Measurements from ENCODE around the gene MRM2.

Gene MRM2

DNA sequence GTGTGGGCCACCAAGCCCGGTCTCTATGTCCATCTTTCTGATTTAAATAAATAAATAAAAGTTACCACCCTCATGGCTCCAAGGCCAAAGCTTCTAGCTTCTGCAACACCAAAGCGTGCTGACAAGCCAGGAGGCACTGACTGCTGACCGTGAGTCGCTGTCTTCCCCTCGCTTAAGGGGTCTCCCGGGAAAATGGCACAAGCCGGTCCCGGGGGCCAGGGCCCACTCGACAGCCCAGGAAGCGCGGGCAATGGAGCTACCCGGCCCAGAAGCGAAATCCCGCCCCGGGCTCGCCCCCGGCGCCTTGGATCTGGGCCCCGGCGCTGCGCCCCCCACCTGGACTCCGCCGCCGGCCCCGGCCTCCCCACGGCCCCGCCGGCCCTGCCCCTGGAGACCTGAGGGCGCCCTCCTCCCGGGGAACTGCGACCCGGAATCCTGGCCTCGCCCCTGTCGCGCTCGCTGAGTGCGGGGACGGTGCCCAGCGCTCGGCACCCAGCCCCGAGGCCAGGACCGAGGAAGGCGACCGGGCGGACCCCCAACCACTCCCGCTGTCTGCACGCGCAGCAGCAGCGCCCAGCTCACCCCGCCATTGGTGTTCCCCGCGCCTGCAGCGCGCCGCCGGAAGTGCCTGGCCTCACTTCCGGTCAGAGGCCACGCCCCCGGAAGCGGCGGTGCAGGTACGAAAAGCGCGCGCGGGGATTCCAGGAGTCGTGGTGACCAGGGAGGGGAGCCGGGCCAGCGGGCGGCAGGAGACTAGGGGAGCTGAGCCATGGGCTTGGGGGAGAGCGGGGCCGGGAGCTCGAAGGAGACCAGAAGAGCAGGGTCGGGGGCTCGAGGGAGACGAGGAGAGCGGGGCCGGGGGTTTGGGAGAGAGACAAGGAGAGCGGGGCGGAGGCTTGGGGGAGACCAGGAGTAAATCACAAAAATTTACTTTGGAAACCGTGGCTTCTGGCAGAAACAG lies at the start of gene MRM2, which contains the start of gene NUDT1:
Gene MRM2 (minus strand): TSS at position 626 of the 961 bp plus-strand sequence. CDS start 36 bp downstream, at position 590.
Gene NUDT1 (plus strand): TSS at position 647 of the 961 bp plus-strand sequence. CDS start 2,349 bp downstream, outside the sequence.
- in situ Hi-C loops (cut with HindIII; ENCODE audit: low sequenced_read_pairs) = no loop called here

DNA sequence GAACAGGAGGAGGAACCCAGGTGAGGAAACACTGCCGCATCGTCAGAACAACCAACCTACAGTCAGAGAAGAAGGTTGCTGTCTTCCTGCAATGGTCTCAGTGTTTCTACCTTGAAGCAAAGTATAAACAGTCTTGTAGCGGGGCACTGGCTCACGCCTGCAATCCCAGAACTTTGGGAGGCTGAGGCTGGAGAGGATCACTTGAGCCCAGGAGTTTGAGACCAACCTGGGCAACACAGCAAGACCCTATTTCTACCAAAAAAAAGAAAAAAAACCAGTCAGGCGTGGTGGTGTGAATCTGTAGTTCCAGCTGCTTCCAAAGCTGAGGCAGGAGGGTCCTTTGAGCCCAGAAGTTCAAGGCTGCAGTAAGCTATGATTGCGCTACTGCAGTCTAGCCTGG lies 48.9 kb upstream of the MRM2 start:
- in situ Hi-C loops (cut with HindIII; ENCODE audit: low sequenced_read_pairs) = no loop called here

DNA sequence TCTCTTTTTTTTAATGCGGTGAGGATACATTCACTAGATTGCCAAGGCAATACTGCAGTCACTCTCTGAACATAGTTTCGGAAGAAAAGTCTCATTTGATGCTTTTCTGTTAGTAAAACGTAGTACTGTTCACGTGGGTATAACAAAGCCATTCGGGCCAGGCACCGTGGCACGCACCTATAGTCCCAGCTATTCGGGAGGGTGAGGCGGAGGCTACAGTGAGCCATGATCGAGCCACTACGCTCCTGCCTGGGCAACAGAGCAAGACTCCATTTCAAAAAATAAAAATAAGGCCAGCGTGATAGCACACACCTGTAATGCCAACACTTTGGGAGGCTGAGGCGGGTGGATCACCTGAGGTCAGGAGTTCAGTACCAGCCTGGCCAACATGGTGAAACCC lies 47.6 kb upstream of the MRM2 start:
- in situ Hi-C loops (cut with HindIII; ENCODE audit: low sequenced_read_pairs) = no loop called here

DNA sequence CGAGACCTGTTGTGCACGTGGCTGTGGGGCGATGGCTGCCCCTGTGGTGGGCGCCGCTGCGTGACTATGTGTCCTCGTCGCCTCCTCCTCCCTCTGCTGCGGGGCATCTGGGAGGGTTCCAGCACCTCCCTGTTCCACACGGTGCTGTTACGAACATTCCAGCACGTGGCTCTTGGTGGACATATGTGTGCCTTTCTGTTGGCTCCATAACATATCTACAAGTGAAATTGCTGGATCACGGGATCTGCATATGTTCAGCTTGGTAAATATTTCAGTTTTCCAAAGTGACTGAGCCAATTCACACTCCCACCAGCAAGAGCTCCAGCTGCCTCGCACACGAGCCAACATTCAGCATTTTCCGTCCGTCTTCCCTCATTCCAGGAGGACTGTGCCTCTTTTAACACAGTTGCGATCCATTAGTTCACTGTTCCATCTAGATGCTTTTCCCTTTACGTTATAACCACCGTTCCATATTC lies 47.1 kb upstream of the MRM2 start:
- in situ Hi-C loops (cut with HindIII; ENCODE audit: low sequenced_read_pairs) = no loop called here

DNA sequence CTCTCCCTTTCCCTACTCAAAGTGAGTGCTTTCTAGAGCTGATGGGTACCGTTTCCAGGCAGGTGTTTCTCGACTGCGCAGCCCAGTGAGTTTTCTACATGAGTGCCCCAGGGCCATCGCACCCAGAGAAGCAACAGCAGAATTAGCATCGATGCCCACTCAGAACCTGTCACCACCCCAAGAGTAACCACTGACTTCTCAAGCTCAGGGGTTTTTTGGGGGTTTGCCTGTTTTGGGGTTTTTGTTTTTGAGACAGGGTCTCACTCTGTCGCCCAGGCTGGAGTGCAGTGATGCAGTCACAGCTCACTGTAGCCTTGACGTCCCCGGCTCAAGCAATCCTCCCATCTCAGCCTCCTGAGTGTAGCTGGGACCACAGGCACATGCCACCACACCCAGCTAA lies 46.5 kb upstream of the MRM2 start:
- in situ Hi-C loops (cut with HindIII; ENCODE audit: low sequenced_read_pairs) = no loop called here

DNA sequence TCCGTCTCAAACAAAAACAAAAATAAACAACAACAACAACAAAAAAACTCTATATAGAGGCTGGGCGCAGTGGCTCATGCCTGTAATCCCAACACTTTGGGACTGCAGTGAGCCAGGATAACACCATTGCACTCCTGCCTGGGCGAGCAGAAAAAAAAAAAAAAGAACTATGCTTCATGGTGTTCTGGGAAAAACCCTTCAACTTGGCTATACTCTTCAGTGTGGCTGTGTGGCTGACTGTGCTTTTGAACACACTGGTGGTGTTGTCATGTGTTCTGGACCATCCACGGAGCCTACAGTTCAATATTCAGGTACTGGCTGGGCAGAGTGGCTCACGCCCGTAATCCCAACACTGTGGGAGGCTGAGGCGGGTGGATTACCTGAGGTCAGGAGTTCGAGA lies 45.7 kb upstream of the MRM2 start:
- in situ Hi-C loops (cut with HindIII; ENCODE audit: low sequenced_read_pairs) = no loop called here

DNA sequence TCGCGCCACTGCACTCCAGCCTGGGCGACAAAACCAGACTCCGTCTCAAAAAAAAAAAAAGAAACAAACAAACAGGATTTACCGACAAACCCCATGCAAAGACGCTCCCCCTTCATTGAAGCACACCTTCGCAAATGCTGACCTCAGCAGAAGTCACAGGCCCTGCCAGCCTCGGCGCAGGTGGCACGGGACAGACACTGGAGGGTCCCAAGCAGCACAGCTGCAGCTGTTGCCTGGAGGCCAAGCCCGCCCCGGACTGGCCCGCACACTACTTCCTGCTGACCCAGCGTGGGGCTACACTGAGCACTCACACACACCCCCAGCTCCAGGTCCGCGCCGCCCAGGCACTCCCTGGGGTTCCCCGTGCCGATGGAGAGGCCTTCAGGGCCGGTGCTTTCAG lies 41.1 kb upstream of the MRM2 start:
- in situ Hi-C loops (cut with HindIII; ENCODE audit: low sequenced_read_pairs) = no loop called here

DNA sequence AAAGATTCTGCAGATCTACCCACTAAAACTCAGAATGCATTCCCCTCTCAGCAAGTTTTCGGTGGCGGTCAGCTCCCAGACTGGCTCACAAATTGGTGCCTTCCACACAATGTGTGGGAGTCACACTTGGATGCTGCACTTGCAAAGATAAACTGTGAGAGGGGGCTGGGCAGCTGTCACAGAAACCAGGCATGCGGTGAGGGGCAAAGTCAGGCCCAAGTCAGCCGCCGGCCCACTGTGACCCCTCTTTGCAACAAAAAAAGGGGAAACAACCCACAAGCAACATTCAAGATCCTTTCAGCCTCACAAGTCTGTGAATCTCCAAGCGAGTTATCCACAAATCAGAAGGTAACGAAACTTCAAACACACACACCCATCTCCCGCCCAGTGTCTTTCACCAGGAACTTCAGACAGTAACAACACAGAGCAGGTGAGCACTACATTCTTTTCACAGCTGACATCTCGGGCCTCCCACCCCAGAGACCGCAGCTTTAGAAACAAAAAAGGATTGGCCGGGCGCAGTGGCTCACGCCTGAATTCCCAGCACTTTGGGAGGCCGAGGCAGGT lies 40.3 kb upstream of the MRM2 start:
- in situ Hi-C loops (cut with HindIII; ENCODE audit: low sequenced_read_pairs) = no loop called here

DNA sequence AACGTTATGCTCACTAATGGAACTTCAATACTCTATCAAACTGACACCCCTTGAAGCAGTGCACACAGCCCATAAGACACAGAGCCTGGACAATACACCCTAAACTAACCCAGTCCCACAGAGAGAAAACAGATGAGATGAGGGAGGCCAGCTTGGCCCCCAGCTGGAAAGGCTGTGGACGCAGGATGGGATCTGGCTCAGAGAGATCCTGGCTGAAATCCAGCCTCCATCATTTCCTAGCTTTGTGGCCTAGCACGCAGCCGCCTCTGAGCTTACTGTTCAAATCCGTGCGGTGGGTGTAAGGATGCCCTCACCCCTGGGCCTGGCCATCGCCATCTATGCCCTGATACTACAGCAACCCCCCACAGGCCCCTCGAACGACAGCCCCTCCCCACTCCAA lies 39.5 kb upstream of the MRM2 start:
- in situ Hi-C loops (cut with HindIII; ENCODE audit: low sequenced_read_pairs) = no loop called here

DNA sequence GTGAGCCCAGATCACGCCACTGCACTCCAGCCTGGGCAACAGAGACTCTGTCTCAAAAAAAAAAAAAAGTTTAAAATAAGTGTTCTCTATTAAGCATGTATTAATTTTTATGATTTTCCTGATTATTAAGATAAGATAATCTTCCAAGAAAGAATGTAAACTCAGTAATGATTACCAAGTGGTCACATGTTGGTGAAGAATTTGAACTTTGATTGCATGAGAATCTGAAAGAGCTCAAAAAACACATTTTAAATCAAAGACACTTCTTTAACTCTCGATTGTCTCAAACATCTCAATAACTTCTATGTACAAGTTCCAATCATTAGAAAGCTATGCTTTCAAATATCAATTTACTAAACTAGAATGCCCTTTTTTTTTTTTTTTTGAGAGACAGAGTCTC lies 38.4 kb upstream of the MRM2 start:
- in situ Hi-C loops (cut with HindIII; ENCODE audit: low sequenced_read_pairs) = no loop called here

DNA sequence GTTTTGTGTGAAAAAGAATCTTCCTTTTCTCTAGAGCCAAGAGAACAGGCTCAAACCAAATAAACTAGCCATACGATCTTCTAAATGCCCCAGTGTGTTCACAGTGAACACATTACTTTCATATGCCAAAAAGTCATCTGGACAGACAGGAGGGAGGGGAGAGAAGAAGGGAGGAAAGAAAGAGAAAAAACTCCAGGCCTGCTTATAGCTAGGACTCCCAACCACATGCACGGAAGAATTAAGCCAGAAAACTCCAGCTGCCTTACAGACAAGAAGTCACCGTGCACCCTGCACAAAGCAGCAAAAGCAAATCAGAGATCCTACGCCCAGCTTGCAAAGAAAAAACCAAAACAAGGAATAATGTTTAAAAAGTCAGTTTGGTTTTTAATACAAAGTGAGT lies 37.9 kb upstream of the MRM2 start:
- in situ Hi-C loops (cut with HindIII; ENCODE audit: low sequenced_read_pairs) = no loop called here

DNA sequence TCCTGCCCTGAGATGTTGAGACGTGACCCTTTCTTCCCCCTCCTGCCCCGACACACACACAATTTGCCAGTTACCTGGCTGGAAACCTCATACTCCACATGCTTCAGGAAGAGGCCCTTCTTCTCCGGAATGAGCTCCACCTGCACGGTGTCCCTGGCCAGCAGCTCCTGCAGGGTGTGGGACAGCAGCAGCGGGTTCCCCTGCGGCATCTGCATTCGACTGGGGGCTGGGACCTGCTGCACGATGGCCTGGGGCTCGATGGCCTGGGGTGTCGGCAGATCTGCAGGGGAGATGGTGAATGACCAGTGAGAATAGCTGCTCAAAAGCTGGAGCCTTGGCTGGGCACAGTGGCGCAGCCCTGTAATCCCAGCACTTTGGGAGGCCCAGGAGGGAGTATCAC lies 36.0 kb upstream of the MRM2 start:
- in situ Hi-C loops (cut with HindIII; ENCODE audit: low sequenced_read_pairs) = no loop called here

DNA sequence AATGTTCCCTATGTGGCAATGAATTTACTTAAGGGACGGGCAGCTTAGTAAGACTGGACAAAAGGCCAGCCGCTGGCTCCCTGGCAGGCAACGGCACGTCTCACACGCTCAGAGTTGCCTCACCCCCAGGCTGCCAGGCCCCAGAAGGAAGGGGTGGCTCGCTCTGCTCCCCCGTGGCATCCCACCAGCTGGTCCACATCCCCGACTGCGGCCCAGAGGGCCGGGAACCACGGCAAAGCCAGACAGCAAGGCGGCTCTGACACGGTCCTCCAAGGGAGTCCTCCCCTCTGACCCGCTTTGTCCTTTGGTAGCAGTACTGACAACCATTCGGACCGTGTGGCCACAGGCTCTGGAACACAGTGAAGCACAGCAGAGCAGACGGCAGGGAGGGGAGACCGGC lies 34.1 kb upstream of the MRM2 start:
- in situ Hi-C loops (cut with HindIII; ENCODE audit: low sequenced_read_pairs) = no loop called here

DNA sequence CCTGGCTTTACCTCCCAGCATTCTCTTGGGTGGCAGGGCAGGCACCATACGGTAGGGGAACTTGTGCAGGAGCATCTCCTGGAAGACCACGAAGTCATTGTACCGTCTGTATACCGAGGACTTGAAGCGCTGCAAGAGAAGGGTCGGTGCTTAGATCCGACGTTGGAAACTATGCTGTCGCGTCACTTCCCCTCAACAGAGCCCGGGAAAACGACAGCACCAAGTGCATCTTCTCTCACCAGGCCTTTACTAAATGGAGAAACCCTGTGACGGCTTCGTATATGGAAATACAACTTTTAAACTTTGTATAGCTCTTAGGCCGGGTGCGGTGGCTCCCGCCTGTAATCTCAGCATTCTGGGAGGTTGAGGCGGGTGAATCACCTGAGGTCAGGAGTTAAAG lies 33.1 kb upstream of the MRM2 start:
- in situ Hi-C loops (cut with HindIII; ENCODE audit: low sequenced_read_pairs) = no loop called here

DNA sequence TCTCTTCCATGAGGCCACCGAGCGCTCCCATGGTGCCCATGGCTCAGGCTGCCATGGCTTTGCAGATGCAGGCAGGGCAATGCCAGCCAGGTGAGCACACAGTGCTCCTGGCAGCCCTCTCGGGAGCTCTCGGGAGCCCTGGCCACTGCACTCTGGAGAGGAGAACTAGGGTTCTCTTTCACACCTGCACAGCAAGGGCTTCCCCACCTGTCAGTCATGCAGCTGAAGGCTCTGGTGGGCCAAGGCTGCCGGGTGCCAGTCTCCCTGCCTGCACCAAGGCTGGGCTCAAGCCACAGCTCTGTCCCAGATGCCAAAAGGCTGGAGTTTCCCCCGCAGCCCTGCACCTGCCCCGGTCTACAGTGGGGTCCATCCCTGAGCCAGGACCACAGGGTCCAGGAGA lies 32.7 kb upstream of the MRM2 start:
- in situ Hi-C loops (cut with HindIII; ENCODE audit: low sequenced_read_pairs) = no loop called here

DNA sequence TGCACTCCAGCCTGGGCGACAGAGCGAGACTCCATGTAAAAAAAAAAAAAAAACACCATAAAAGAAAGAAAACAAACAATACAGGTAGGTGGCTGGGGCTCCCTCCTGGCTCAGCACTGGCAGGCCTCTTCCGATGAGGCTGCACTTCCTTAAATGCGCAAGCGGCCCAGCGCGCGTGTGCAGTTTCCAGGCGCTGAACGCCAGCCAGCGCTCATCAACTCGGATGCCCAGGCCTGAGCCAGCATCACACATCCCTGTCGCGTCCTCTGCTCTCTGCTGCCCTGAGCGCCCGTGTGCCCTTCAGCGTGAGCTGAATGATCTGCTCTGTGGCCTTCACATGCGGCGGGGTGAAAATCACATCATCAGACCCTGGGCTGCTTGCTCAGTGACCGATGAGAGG lies 31.9 kb upstream of the MRM2 start:
- in situ Hi-C loops (cut with HindIII; ENCODE audit: low sequenced_read_pairs) = no loop called here

DNA sequence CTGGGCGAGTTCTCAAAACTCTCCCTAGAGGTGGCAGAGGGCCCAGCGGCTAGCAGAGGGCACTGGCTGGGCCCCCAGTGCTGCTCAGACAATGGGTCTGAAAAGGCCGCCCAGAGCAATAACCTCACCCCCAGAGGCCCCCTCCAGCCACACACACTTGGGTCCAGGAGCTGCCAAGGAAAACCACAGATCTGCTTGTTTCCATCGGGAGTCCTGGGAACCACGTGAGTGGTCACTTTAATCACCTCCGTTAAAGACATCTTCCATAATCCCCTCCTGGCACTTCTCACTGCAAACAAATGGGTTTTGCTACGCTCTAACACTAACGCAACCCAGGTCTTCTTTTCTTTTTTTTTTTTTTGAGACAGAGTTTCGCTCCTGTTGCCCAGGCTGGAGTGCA lies 30.0 kb upstream of the MRM2 start:
- in situ Hi-C loops (cut with HindIII; ENCODE audit: low sequenced_read_pairs) = no loop called here

DNA sequence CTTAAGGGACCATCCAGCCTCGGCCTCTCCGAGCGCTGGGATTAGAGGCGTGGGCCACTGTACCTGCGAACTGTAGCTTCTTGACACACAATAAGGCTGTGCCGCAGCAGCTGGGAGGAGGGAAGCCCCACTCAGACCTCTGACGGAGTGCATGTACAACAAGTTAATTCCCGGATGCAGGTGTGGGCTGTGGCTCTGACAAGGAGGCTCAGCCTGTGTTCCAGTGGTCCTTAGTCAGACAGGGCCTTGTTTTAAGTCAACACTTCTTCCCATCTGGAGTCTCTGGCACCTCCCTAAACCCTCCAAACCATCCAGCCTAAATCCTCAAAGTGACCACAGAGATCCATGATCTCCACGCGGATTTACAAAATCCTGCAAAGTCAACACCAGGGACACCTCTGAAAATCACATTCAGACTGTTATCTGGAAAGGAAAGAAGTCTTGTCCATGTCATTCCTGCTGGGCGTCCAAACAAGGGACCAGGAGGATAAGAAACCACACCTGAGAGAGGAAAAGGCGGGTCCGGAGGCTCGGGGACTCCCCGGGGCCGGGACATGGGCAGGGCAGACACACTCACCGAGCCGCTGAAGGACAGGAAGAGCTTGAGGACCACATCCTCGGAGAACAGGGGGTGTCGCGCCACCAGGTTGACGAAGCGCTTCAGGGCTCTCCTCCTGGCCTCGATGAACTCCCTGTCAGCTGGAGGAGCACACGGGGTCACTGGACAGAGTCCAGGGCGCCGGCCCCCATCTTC lies 29.4 kb upstream of the MRM2 start:
- in situ Hi-C loops (cut with HindIII; ENCODE audit: low sequenced_read_pairs) = no loop called here

DNA sequence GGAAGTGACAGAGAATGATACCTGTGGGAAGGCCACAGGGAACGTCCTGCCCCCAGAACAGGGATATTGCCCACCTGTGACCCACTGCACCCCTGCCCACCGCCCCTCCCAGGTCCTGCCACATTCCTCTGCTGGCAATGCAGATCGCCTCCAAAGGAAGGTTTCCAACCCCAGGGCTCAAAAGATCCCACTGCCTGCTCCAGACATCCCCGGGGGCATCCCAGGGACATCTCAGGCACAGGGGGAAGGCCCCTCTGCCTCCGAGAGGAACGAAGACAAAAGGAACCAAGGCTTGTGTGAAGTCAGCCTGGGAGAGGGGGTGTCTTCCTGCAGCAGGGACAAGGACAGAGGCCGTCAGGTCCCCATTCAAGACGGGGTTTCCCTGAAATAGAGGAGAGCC lies 28.5 kb upstream of the MRM2 start:
- in situ Hi-C loops (cut with HindIII; ENCODE audit: low sequenced_read_pairs) = no loop called here

DNA sequence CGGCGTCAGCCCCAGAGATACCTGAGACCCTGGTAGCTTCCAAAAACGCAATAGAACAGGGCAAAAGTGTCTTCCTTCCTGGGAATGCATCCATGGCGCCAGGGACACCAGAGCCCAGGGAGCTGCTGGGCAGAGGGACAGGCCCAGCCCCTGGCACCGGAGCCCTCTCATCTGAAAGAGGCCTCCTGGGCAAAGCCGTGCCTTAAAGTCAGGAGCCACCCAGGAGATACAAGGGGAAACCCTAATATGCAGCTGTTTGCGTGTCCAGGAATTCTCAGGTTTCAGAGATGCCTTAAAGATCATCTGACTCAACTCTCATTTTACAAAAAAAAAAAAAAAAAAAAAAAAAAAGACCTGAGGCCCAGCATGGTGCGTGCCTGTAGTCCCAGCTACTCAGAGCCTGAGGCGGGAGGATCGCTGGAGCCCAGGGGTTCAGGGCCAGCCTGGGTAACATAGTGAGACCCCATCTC lies 28.0 kb upstream of the MRM2 start:
- in situ Hi-C loops (cut with HindIII; ENCODE audit: low sequenced_read_pairs) = no loop called here

All from DLD1 (cell line).